ENCODE data around the gene FAM78A. TPM values are rescaled to one million over a fixed set of nuclear protein-coding genes. Genes with fewer than 3 reads are reported as not detected.
A peak's percentile ranks its signal among the peaks of the same experiment; 100 is the strongest.

FAM78A gene
- polyA plus RNA-seq, 1 donor from 2014 or later: 0.47 TPM

DNA sequence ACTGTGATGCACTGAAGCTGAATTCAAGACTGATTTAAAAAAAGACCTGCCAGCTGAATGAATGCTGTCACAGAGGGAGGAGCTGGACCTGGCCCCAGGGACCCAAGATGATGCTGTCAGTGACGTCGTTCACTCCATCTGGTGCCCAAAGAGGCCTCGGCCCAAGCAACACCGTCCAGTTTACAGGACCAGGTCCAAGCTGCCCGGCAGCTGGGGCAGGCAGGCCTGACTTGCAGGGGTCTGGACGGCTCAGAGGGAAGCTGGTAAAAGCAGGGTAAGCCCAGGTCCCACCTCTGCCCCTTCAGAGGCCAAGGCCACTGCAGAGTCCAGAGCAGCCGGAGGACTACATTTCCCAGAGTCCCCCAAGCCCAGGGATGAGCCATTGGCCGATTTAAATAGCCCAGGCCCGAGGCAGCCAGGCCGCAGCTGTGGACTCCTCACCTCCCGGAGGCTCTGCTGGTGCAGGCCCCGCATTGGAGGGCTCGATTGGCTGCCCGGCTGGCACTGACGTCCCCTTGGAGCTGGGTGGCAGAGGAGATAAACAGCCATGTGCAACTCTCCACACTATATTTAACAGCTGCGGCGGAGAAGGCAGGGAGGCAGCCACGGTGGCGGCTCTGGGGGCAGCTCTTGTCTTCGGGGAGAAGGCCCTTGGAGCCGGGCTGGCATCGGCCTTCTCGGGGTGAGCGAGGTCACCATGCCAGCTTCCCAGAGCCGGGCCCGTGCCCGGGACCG lies 13.2 kb upstream of the FAM78A start, which contains the start of gene PLPP7:
Gene PLPP7 (plus strand): TSS at position 423 of the 735 bp plus-strand sequence. CDS start 275 bp downstream, at position 698.
- H3F3A ChIP-seq (ENCODE audit: insufficient read depth, low read length, poor library complexity, severe bottlenecking): no peaks in the 10 kb centered on the region
- no peaks in the 10 kb centered on the region for H3K36me3 ChIP-seq (ENCODE audit: insufficient read depth, low read length)
- H3K4me2 ChIP-seq (ENCODE audit: low read length): no peak within 1 kb of the TSS
- H3K9me2 ChIP-seq (ENCODE audit: insufficient read depth, low read length): no peaks in the 10 kb centered on the region
- peak within 1 kb of the TSS; percentile 33 for H3K9ac ChIP-seq (ENCODE audit: low read length)
- no peak within 1 kb of the TSS for H2AFZ ChIP-seq (ENCODE audit: low read depth, low read length)
- H3K4me3 ChIP-seq (ENCODE audit: low read length): peak within 1 kb of the TSS; percentile 18
- no peaks in the 10 kb centered on the region for H4K20me1 ChIP-seq (ENCODE audit: insufficient read depth)
- no peak for TF ChIP-seq POLR2AphosphoS5 (IDR thresholded peaks at IDR 0.05)
- no peak for TF ChIP-seq EZH2 (IDR thresholded peaks at IDR 0.05; ENCODE audit: borderline replicate concordance, insufficient read depth, low read length, poor library complexity, severe bottlenecking)
- TF ChIP-seq EP300 (conservative IDR thresholded peaks at IDR 0.05; ENCODE audit: poor library complexity, severe bottlenecking): no peak
- TF ChIP-seq, protein P1, sequence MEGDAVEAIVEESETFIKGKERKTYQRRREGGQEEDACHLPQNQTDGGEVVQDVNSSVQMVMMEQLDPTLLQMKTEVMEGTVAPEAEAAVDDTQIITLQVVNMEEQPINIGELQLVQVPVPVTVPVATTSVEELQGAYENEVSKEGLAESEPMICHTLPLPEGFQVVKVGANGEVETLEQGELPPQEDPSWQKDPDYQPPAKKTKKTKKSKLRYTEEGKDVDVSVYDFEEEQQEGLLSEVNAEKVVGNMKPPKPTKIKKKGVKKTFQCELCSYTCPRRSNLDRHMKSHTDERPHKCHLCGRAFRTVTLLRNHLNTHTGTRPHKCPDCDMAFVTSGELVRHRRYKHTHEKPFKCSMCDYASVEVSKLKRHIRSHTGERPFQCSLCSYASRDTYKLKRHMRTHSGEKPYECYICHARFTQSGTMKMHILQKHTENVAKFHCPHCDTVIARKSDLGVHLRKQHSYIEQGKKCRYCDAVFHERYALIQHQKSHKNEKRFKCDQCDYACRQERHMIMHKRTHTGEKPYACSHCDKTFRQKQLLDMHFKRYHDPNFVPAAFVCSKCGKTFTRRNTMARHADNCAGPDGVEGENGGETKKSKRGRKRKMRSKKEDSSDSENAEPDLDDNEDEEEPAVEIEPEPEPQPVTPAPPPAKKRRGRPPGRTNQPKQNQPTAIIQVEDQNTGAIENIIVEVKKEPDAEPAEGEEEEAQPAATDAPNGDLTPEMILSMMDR (IDR thresholded peaks at IDR 0.05; ENCODE audit: poor library complexity, severe bottlenecking): no peak
- no peak for TF ChIP-seq RAD21 (conservative IDR thresholded peaks at IDR 0.05)
- TF ChIP-seq MXI1 (conservative IDR thresholded peaks at IDR 0.05; ENCODE audit: poor library complexity, severe bottlenecking): no peak
- TF ChIP-seq, protein P2, sequence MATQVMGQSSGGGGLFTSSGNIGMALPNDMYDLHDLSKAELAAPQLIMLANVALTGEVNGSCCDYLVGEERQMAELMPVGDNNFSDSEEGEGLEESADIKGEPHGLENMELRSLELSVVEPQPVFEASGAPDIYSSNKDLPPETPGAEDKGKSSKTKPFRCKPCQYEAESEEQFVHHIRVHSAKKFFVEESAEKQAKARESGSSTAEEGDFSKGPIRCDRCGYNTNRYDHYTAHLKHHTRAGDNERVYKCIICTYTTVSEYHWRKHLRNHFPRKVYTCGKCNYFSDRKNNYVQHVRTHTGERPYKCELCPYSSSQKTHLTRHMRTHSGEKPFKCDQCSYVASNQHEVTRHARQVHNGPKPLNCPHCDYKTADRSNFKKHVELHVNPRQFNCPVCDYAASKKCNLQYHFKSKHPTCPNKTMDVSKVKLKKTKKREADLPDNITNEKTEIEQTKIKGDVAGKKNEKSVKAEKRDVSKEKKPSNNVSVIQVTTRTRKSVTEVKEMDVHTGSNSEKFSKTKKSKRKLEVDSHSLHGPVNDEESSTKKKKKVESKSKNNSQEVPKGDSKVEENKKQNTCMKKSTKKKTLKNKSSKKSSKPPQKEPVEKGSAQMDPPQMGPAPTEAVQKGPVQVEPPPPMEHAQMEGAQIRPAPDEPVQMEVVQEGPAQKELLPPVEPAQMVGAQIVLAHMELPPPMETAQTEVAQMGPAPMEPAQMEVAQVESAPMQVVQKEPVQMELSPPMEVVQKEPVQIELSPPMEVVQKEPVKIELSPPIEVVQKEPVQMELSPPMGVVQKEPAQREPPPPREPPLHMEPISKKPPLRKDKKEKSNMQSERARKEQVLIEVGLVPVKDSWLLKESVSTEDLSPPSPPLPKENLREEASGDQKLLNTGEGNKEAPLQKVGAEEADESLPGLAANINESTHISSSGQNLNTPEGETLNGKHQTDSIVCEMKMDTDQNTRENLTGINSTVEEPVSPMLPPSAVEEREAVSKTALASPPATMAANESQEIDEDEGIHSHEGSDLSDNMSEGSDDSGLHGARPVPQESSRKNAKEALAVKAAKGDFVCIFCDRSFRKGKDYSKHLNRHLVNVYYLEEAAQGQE (IDR thresholded peaks at IDR 0.05; ENCODE audit: borderline replicate concordance): no peak
- no peak for TF ChIP-seq SMC3 (conservative IDR thresholded peaks at IDR 0.05; ENCODE audit: poor library complexity)
- no peak for TF ChIP-seq TAF1 (IDR thresholded peaks at IDR 0.05; ENCODE audit: low read depth)
- H3K9me3 ChIP-seq (ENCODE audit: low read length): no peaks in the 10 kb centered on the region
- no peaks in the 10 kb centered on the region for H3K79me2 ChIP-seq (replicated peaks; ENCODE audit: insufficient read depth, low read length)
- no peaks in the 10 kb centered on the region for H3K27me3 ChIP-seq (ENCODE audit: insufficient read depth, low read depth, low read length)
- no peak within 1 kb of the TSS for H3K27ac ChIP-seq (ENCODE audit: low read length)

DNA sequence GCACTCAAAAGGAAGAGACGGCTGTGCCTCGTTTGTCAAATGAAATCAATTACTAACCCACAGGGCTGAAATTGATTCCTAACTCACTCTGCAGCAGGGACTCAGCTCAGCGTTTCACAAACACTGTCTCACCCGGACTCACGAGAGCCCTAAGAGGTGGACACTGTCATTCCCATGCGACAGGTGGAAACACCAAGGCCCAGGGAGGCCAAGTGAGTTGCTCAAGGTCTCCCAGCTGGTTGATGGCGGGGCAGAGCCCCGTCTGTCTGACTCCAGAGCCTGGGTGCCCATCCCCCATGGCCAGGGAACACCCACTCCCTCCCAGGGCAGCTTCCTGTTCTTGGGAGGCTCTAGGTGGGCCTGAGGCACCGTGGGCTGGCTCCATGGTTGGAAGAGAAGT lies 11.9 kb upstream of the FAM78A start:
- H4K20me1 ChIP-seq (ENCODE audit: insufficient read depth): no peaks in the 10 kb centered on the region
- H3K27ac ChIP-seq (ENCODE audit: low read length): no peak overlapping the region
- no peaks in the 10 kb centered on the region for H3F3A ChIP-seq (ENCODE audit: insufficient read depth, low read length, poor library complexity, severe bottlenecking)
- H3K79me2 ChIP-seq (replicated peaks; ENCODE audit: insufficient read depth, low read length): no peaks in the 10 kb centered on the region
- H3K4me3 ChIP-seq (ENCODE audit: low read length): no peak overlapping the region
- no peaks in the 10 kb centered on the region for H3K9me3 ChIP-seq (ENCODE audit: low read length)
- H3K9ac ChIP-seq (ENCODE audit: low read length): no peak overlapping the region
- no peak for TF ChIP-seq MXI1 (conservative IDR thresholded peaks at IDR 0.05; ENCODE audit: poor library complexity, severe bottlenecking)
- TF ChIP-seq EP300 (conservative IDR thresholded peaks at IDR 0.05; ENCODE audit: poor library complexity, severe bottlenecking): no peak
- TF ChIP-seq, protein P1 (IDR thresholded peaks at IDR 0.05; ENCODE audit: poor library complexity, severe bottlenecking): no peak
- no peak for TF ChIP-seq TAF1 (IDR thresholded peaks at IDR 0.05; ENCODE audit: low read depth)
- TF ChIP-seq RAD21 (conservative IDR thresholded peaks at IDR 0.05): no peak
- TF ChIP-seq SMC3 (conservative IDR thresholded peaks at IDR 0.05; ENCODE audit: poor library complexity): no peak
- no peak for TF ChIP-seq EZH2 (IDR thresholded peaks at IDR 0.05; ENCODE audit: borderline replicate concordance, insufficient read depth, low read length, poor library complexity, severe bottlenecking)
- TF ChIP-seq, protein P2 (IDR thresholded peaks at IDR 0.05; ENCODE audit: borderline replicate concordance): no peak
- TF ChIP-seq POLR2AphosphoS5 (IDR thresholded peaks at IDR 0.05): no peak
- H3K4me2 ChIP-seq (ENCODE audit: low read length): no peak overlapping the region
- H3K36me3 ChIP-seq (ENCODE audit: insufficient read depth, low read length): no peaks in the 10 kb centered on the region
- H3K27me3 ChIP-seq (ENCODE audit: insufficient read depth, low read depth, low read length): peaks cover 3% of the 10 kb centered on the region
- no peak overlapping the region for H2AFZ ChIP-seq (ENCODE audit: low read depth, low read length)
- H3K9me2 ChIP-seq (ENCODE audit: insufficient read depth, low read length): no peaks in the 10 kb centered on the region
